NCI-H82 treated with DMSO at 0.1 percent for 48 hours (cell line): Measurements from ENCODE around the gene TMEM144.

ENCODE experiments used
- DNase-seq: peaks from one replicate; lab custom pipeline; 2025; ENCODE audit not compliant: unreplicated experiment; lab: John Stamatoyannopoulos, UW

Gene TMEM144

DNA sequence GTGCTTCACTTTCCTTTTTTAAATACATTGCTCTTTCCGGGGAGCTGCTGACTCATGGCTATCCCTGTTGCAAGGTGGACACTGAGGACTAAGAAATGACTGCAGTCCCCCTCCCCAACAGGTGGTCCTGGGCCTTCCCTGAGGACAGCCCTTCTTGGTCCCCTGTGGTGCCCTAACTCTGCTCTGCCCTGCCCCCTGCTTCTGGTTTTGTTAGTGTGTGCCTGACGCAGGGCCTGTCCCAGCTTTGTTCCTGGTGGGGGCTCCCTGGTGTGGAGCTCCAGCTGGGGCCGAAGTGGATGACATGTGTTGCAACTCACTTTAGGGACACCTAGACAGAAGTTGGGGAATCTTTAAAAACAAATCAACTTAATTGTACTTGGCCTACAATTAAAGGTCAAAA is 81.9 kb downstream of the TMEM144 start:
- DNase-seq, result no peak

DNA sequence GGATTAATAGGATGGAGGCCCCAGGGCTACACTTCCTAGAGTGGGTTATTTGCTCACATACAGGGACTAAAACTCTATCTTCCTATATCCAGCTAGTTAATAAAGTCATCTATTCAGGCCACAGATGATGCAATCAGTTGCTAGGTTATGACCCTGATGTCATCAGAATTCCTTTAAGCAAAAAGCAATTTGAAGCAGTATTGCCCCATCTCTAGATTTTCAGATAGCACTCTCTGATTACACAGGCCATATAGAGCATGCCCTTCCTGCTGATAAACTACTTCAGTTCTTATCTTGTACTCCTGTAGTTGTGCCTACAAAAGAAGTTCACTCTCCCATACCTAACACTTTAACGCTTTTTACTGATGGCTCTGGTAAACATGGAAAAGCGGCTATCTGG is 84.8 kb downstream of the TMEM144 start:
- DNase-seq, result no peak

DNA sequence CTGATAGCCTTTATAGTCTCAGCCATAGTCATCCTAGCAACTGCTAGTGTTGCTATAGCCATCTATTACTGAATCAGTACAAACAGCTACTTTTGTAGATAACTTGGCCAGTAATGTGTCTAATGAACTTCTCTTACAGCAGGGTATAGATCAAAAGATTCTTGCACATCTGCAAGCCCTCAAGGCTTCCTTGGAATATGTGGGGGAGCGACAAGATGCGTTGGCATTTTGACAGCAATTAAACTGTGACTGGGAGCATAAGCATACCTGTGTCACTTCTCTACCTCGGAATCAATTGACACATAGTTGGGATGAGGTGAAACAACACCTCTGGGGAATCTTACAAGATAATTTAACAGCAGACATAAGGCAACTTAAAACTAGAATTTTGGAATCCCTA is 87.6 kb downstream of the TMEM144 start:
- no peak for DNase-seq

DNA sequence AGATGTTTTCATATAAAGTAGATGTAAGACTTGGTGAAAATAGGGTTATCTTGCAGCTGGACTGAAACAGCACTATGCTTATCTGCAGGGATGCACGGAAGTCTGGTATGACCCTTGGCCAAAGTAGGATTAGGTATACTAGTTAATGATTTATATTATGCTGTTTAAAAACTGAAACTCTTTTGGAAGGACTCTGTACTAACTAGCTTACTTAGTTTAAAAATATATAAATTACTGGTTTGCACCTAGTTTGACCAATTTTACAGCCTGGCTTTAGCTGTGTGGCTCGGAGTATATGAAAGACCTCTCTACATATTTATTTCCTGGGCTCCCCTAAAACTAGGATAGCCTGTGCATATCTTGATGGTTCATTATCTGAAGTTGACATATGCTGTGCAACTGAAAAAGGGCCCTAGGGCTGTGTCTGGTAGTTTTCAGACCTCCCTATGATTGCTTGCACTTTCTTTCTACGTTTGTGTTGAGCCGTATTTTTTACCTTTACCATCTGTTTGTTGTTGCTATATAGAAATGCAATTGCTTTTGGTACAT is 89.2 kb downstream of the TMEM144 start:
- no peak for DNase-seq

DNA sequence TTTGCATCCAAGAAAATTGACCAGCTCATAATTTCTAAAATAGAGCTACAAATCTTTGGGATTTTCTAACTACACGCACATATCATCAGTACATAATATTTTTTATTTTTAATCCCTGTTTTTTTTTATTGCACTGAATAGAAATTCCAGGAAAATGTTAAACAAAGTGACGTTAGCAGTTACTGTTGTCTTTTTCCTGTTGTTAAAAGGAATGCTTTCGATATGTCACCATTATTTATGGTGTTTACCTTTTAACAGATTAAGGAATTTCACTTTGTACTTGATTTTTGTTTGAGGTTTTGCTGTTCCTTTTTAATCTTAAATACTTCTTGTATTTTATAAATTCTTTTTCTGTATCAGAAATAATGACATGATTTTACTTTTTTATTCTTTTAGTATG is 89.7 kb downstream of the TMEM144 start:
- no peak for DNase-seq

DNA sequence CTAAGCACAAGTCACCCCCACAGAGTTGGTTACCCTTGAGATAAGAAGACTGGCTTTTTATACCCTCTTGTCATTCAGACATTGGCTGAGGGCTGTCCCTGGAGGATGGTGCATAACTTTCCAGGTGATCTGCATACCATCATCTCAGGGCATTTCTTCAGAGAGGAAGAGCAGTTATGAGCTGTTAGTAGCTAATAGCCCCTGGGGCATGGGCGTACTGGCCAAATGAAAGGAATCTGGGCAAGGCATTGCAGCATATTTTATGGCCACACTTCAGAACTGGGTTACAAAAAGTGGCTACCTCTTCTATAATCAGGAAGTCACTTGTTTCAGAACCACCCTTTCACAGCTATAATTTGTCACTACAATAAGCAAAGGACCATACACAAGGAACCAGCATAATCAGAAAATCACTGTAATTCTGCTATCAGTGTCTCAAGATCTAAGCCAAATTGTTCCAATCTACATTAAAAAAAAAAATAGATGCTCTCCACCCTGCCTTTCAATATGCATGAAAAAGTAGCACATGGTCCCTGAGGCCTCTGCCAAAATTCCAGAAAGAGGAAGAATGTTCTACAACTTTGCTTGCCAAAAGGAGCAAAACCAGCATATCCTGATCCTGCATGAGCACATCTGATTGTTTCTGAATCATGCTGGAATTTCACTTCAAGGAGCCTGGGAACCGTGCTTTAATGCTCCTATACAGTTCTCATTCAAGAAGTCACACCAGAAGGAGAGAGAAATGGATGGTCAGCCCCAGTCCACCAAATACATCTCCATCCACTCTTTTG is 92.0 kb downstream of the TMEM144 start:
- no peak for DNase-seq

DNA sequence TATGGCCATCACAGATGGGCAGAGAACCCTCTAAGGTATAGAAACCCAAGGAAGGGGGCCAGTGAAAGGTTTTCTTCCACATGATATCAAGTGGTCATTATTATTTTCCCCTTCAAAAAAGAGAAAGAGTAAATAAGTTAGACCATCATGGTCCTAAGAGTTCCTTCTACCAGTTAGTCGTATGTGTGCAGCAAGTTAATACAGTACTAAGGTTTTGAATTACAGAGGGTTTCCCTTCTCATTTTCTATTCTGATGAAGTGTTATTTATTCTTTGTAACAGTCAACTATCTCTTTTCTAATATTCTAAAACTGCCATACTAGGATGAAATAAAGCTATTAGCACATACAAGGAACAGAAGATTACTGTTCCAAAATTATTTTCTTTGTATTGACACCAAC is 94.4 kb downstream of the TMEM144 start:
- no peak for DNase-seq
